Mesothelial cell of epicardium (in vitro differentiated cells): ENCODE data around the gene MXRA8. TPM values are rescaled to one million over a fixed set of nuclear protein-coding genes. Genes with fewer than 3 reads are reported as not detected.

ENCODE experiments used
- DNase-seq, 2 experiments: peaks; one replicate each; pipeline ENCODE4 v3.0.0; 2021; ENCODE audit warnings: low spot score in 2 of 2; ENCODE audit not compliant: unreplicated experiment in 2 of 2
- H3K27ac Mint-ChIP-seq: 2 replicates; pipeline ENCODE4 v1.8.0; 2021; ENCODE audit warnings: mixed read lengths
- H3K27me3 Mint-ChIP-seq: 2 replicates; pipeline ENCODE4 v1.8.0; 2021; ENCODE audit warnings: low read depth, mixed read lengths
- H3K36me3 Mint-ChIP-seq: 2 replicates; pipeline ENCODE4 v1.8.0; 2021; ENCODE audit warnings: mixed read lengths
- H3K4me1 Mint-ChIP-seq: 2 replicates; pipeline ENCODE4 v1.8.0; 2021; ENCODE audit warnings: mixed read lengths
- H3K4me3 Mint-ChIP-seq: 2 replicates; pipeline ENCODE4 v1.8.0; 2021; ENCODE audit warnings: mild to moderate bottlenecking, moderate library complexity, mixed read lengths
- H3K9me3 Mint-ChIP-seq: 2 replicates; pipeline ENCODE4 v1.8.0; 2021; ENCODE audit warnings: mixed read lengths
- total RNA-seq: library from RNA; stranded (reverse); gene quantifications from 3 replicates; pipeline ENCODE4 v1.2.1, GENCODE V29; 2021
- TF ChIP-seq, protein P1 (sequence below): fragments of 200-600 bp; sonication (generic); IDR thresholded peaks from one replicate; pipeline ENCODE4 v1.5.0; 2021; ENCODE audit warnings: antibody characterized with exemption; ENCODE audit not compliant: unreplicated experiment

Gene MXRA8
- total RNA-seq, 1 donor from 2014 or later = 157 TPM

DNA sequence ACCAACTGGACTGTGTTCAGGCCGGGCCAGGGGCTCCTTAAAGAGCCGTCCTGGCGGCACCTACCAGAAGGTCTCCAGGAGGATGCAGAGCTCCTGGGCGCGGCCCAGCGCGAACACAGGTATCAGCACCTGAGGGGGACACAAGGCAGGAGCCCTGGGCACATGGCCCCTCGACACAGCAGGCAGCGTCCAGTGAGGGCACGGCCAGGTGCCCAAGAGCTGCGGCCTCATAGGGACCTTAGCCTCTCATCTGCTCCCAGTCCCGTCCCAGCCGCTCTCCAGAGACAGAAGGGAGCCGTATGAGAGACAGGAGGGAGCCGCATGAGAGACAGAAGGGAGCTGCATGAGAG is 44.1 kb downstream of the MXRA8 start:
- peaks cover 8% of the 10 kb centered on the region for H3K4me1 Mint-ChIP-seq

DNA sequence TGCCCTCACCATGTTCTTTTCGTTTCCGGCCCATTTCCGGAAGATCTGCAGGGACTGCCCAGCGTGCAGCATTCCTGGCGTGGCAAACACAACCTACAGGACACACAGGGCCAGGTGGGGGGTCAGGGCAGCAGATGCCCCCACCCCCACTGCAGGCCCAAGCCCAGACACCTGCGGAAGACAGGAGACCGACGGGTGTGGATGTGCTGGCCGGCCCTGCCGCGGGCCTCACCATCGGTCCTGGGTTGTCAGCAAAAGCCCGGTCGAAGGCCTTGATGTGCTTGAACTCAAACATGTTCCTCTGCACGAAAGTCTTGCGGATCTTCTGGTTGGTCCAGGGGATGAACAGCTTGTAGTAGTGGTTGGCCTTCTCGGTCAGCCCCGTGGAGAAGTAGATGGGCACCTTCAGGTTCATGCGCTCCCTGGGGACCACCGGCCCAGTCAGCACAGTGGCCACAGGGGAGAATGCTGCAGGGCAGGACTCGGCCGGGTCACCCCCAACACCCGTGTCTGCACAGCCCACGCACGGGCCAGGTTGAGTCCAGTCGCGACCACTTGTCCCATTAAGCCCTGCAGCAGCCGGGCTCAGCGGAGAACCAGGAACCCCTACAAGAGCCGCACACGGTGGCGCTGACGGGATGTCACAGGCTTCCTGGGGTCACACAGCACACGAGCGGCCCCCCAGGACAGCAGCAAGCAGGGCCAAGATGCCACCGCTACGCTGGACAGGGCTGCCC is 44.7 kb downstream of the MXRA8 start:
- H3K9me3 Mint-ChIP-seq = no peaks in the 10 kb centered on the region
- no peak overlapping the region for H3K27ac Mint-ChIP-seq
- H3K4me3 Mint-ChIP-seq = no peak overlapping the region
- TF ChIP-seq, protein P1, sequence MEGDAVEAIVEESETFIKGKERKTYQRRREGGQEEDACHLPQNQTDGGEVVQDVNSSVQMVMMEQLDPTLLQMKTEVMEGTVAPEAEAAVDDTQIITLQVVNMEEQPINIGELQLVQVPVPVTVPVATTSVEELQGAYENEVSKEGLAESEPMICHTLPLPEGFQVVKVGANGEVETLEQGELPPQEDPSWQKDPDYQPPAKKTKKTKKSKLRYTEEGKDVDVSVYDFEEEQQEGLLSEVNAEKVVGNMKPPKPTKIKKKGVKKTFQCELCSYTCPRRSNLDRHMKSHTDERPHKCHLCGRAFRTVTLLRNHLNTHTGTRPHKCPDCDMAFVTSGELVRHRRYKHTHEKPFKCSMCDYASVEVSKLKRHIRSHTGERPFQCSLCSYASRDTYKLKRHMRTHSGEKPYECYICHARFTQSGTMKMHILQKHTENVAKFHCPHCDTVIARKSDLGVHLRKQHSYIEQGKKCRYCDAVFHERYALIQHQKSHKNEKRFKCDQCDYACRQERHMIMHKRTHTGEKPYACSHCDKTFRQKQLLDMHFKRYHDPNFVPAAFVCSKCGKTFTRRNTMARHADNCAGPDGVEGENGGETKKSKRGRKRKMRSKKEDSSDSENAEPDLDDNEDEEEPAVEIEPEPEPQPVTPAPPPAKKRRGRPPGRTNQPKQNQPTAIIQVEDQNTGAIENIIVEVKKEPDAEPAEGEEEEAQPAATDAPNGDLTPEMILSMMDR = no peak
- peaks cover 5% of the 10 kb centered on the region for H3K36me3 Mint-ChIP-seq
- DNase-seq = no peak
- H3K27me3 Mint-ChIP-seq = no peaks in the 10 kb centered on the region
- peaks cover 10% of the 10 kb centered on the region for H3K4me1 Mint-ChIP-seq

More for the DNA sequence above, 44.1 kb downstream of the MXRA8 start:
- Mint-ChIP-seq H3K27me3 (no peaks in the 10 kb centered on the region), H3K4me3 (no peak overlapping the region), H3K27ac (no peak overlapping the region), H3K36me3 (peaks cover 6% of the 10 kb centered on the region), H3K9me3 (no peaks in the 10 kb centered on the region)
- TF ChIP-seq, protein P1 = no peak
- DNase-seq = no peak

DNA sequence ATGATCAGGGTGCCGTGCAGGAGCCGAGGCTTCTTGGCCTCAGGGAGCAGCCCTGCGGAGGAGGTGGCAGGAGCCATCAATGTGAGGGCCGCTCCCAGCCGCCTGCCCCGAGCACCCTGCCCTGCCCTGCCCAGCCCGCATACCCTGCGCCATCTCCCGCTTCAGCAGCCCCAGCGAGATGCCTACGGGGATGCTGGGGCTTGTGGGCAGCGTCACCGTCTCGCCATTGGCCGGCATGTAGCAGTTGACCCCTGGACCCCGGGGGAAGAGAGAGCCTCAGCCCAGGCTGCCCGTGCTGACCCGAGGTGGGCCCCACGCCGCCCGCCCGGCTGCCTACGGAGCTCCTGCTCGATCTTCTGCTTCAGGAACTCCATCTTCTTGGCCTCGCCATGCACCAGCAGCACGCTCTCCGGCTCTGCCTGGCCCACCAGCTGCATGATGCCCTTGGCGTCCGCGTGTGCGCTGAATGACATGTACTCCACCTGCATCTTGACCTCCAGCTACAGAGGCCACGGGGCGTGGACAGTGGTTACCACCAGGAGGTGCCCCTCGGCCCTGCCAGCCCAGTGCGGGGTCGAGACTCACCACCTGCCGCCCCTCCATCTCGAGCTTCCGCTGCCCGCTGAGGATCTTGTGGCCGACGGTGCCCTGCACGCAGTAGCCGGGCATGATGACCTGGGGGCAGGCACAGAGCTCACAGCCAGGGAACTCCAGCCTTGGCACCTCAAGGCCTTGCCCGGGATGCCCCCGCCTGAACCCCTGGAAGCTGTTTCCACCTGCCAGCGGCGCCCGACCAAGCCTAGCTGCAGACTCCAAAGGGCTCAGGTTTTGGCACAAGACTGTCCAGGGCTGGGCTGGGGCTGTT is 45.7 kb downstream of the MXRA8 start:
- peaks cover 8% of the 10 kb centered on the region for H3K4me1 Mint-ChIP-seq
- H3K4me3 Mint-ChIP-seq = no peak overlapping the region
- TF ChIP-seq, protein P1 = no peak
- no peak for DNase-seq
- H3K36me3 Mint-ChIP-seq = peaks cover 5% of the 10 kb centered on the region
- H3K9me3 Mint-ChIP-seq = no peaks in the 10 kb centered on the region
- no peak overlapping the region for H3K27ac Mint-ChIP-seq
- no peaks in the 10 kb centered on the region for H3K27me3 Mint-ChIP-seq

DNA sequence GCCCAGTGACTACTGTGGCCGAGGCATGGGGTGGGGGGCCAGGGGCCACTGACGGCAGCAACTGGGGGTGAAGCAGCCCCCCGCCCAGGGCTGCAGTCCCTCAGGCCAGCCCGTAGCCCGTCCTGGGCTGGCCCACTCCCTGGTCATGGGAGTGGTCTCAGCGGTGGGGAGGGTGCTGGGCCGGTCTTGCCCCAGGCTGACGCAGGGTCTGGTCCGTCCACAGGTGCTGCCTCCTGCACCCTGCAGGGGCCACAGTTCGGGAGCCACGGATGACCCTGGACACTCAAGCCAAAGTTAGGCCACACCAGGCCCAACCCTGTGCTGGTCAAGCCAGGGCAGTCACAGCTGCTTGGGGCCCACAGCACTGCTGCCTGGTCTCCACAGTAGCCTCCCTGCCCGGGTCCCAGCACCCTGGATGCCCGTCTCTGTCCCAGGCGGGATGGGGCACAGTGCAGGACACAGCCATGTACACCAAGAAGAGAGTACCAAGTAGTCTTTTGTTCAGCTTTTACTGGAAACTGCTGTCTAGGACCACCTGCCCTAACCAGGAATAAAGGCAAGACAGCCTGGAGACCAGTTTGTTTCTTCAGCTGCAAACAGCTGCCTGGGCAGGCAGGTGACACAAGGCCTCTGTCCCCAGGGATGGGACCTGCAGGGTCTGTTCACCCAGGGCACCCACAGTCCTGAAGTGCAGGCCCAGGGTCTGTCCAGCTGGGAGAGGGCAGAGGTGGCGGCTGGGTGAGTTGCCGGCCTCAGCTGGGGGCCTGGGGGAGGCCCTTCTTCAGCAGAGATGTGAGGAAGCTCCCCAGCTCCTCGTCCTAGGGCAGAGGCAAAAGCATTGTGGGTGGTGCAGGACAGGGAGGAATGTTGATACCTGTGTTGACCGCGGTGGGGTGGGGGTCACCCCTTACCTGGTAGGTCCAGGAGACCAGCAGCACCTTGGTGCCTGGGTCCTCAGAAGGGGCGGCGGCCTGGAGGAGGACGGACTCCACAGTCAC is 46.9 kb downstream of the MXRA8 start:
- H3K4me1 Mint-ChIP-seq = peaks cover 14% of the 10 kb centered on the region
- peaks cover 2% of the 10 kb centered on the region for H3K36me3 Mint-ChIP-seq
- TF ChIP-seq, protein P1 = no peak
- no peaks in the 10 kb centered on the region for H3K9me3 Mint-ChIP-seq
- DNase-seq = no peak
- no peak overlapping the region for H3K4me3 Mint-ChIP-seq
- no peaks in the 10 kb centered on the region for H3K27me3 Mint-ChIP-seq
- no peak overlapping the region for H3K27ac Mint-ChIP-seq

DNA sequence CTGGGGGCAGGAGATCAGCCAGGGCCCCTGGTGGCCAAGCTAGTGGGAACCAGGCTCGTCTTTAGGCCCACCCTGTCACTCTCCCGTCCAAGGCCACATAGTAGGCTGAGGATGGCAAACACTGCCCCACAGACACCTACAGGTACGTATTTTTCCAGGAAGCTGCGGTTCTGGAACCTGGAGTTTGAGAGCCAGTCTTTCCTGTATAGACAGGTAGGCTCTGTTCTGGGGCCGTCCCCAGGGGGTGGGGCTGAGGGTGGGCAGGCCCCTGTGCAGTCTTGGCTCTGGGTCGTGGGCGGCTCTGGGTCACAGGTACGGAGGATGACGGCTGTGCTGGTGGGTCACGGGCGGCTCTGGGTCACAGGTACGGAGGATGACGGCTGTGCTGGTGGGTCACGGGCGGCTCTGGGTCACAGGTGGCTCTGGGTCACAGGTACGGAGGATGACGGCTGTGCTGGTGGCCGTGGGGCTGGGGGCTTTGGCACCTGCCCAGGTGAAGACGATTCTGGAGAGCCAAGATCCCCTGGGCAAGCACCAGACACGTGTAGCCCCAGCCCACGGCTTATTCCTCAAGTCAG is 47.8 kb downstream of the MXRA8 start:
- no peaks in the 10 kb centered on the region for H3K27me3 Mint-ChIP-seq
- TF ChIP-seq, protein P1 = no peak
- H3K4me3 Mint-ChIP-seq = peak overlapping the region; percentile 15
- H3K36me3 Mint-ChIP-seq = peaks cover 2% of the 10 kb centered on the region
- no peaks in the 10 kb centered on the region for H3K9me3 Mint-ChIP-seq
- H3K27ac Mint-ChIP-seq = no peak overlapping the region
- no peak for DNase-seq
- H3K4me1 Mint-ChIP-seq = peaks cover 20% of the 10 kb centered on the region
